GM21381 (cell line): Measurements from ENCODE around the gene TLCD5.

Source experiments
- ATAC-seq: cut with Tn5 transposase; IDR thresholded peaks from one replicate; pipeline ENCODE4 v1.9.1; 2021; ENCODE audit warnings: mild to moderate bottlenecking, moderate library complexity; ENCODE audit not compliant: unreplicated experiment

TLCD5 gene

GRCh38 chr11:120336641-120337354 lies 11.7 kb downstream of the TLCD5 start:
- peak; percentile 27 for ATAC-seq

GRCh38 chr11:120337355-120338106 lies 12.4 kb downstream of the TLCD5 start:
- ATAC-seq, result no peak

- ATAC-seq, result no peak
Observed at GRCh38 chr11:120338107-120338933, 13.2 kb downstream of the TLCD5 start.

GRCh38 chr11:120339394-120339890 lies 14.3 kb downstream of the TLCD5 start:
- no peak for ATAC-seq

GRCh38 chr11:120340529-120340928 lies 15.4 kb downstream of the TLCD5 start:
- ATAC-seq, result no peak

- ATAC-seq, result no peak
Observed at GRCh38 chr11:120342226-120342625, 17.1 kb downstream of the TLCD5 start.

- ATAC-seq, result no peak
Observed at GRCh38 chr11:120342678-120343077, 17.6 kb downstream of the TLCD5 start.

GRCh38 chr11:120343429-120343828 lies 18.3 kb downstream of the TLCD5 start:
- no peak for ATAC-seq

GRCh38 chr11:120344302-120345004 lies 19.4 kb downstream of the TLCD5 start:
- ATAC-seq, result peak; percentile 88

- ATAC-seq, result no peak
Observed at GRCh38 chr11:120346233-120346632, 21.1 kb downstream of the TLCD5 start.

- no peak for ATAC-seq
Observed at GRCh38 chr11:120350637-120351036, 25.5 kb downstream of the TLCD5 start.

- no peak for ATAC-seq
Observed at GRCh38 chr11:120352405-120352804, 27.3 kb downstream of the TLCD5 start.

GRCh38 chr11:120354068-120354467 lies 29.0 kb downstream of the TLCD5 start:
- no peak for ATAC-seq

- no peak for ATAC-seq
Observed at GRCh38 chr11:120354779-120355178, 29.7 kb downstream of the TLCD5 start.

- no peak for ATAC-seq
Observed at GRCh38 chr11:120357620-120358019, 32.5 kb downstream of the TLCD5 start.

- ATAC-seq, result no peak
Observed at GRCh38 chr11:120358729-120359128, 33.6 kb downstream of the TLCD5 start.

GRCh38 chr11:120363436-120363835 lies 38.3 kb downstream of the TLCD5 start:
- ATAC-seq, result no peak

GRCh38 chr11:120365512-120365911 lies 40.4 kb downstream of the TLCD5 start:
- ATAC-seq, result no peak

- ATAC-seq, result no peak
Observed at GRCh38 chr11:120372296-120372695, 47.2 kb downstream of the TLCD5 start.

GRCh38 chr11:120375076-120375475 lies 50.0 kb downstream of the TLCD5 start:
- no peak for ATAC-seq
